ENCODE measurements around the gene NECTIN1.
A peak's percentile ranks its signal among the peaks of the same experiment; 100 is the strongest.

NECTIN1 gene

DNA sequence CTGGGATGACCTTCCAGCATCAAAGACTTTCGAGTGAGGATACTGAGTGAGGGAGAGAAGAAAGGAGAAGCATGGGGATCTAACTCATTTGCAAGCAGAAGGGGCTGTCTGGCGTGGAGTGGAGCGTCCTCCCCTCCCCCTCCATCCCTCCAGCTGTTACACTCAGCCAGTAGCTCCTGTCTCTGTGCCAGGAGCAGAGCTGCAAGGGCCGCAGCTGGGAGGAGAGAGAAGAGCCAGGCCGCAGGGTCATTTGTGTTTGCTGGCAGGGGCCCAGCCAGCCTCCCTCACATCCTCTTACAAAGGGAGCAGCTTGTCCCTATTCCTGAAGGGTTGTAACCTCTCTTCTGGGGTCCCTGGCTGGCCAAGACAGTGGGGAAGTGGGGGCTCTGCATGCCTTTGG is 57.9 kb downstream of the NECTIN1 start:
- H3K9ac ChIP-seq (ENCODE audit: low read length), result no peak overlapping the region
- no peak for TF ChIP-seq EZH2phosphoT487 (conservative IDR thresholded peaks at IDR 0.05; ENCODE audit: low read length)
- TF ChIP-seq, protein P1, sequence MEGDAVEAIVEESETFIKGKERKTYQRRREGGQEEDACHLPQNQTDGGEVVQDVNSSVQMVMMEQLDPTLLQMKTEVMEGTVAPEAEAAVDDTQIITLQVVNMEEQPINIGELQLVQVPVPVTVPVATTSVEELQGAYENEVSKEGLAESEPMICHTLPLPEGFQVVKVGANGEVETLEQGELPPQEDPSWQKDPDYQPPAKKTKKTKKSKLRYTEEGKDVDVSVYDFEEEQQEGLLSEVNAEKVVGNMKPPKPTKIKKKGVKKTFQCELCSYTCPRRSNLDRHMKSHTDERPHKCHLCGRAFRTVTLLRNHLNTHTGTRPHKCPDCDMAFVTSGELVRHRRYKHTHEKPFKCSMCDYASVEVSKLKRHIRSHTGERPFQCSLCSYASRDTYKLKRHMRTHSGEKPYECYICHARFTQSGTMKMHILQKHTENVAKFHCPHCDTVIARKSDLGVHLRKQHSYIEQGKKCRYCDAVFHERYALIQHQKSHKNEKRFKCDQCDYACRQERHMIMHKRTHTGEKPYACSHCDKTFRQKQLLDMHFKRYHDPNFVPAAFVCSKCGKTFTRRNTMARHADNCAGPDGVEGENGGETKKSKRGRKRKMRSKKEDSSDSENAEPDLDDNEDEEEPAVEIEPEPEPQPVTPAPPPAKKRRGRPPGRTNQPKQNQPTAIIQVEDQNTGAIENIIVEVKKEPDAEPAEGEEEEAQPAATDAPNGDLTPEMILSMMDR (IDR thresholded peaks at IDR 0.05; ENCODE audit: insufficient read depth, low read length, poor library complexity, severe bottlenecking), result no peak
- peak overlapping the region; percentile 98 for H3K27ac ChIP-seq (ENCODE audit: low read depth, low read length)
- peaks cover 22% of the 10 kb centered on the region for H3F3A ChIP-seq (ENCODE audit: insufficient read depth)
- H3K4me3 ChIP-seq (ENCODE audit: insufficient read depth, low read length, poor library complexity, severe bottlenecking), result no peak overlapping the region
- H3K27me3 ChIP-seq (ENCODE audit: low read length), result no peaks in the 10 kb centered on the region
- no peaks in the 10 kb centered on the region for H4K20me1 ChIP-seq (ENCODE audit: low read depth, low read length)
- no peaks in the 10 kb centered on the region for H3K9me3 ChIP-seq (ENCODE audit: insufficient read depth, low read length)
- H3K4me2 ChIP-seq (ENCODE audit: low read depth, low read length, poor library complexity, severe bottlenecking), result no peak overlapping the region
- no peaks in the 10 kb centered on the region for H3K36me3 ChIP-seq (ENCODE audit: low read length)
- H2AFZ ChIP-seq (ENCODE audit: low read depth, low read length, severe bottlenecking), result no peak overlapping the region
- H3K79me2 ChIP-seq (ENCODE audit: insufficient read depth, low read length), result no peaks in the 10 kb centered on the region
- H3K9me2 ChIP-seq (replicated peaks; ENCODE audit: insufficient read depth, low read length), result no peaks in the 10 kb centered on the region

DNA sequence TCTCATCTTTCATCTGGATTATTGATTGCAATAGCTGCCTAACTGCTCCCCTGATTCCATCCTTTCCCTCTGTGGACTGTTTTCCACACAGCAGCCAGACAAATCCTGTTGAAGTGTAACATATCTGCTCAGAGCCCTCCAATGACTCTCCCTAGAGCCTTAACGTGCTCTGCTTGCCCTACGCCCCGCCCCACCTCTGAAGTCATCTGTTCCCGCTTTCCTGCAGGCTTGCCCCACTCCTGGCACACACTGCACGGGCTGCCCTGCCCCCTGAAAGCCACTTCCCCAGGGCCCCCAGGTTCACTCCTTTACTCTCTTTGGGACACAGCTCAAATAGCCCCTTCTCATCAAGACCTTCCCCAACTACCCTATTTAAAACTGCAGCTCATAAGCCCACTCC is 59.5 kb downstream of the NECTIN1 start:
- TF ChIP-seq EZH2phosphoT487 (conservative IDR thresholded peaks at IDR 0.05; ENCODE audit: low read length), result no peak
- TF ChIP-seq, protein P1 (IDR thresholded peaks at IDR 0.05; ENCODE audit: insufficient read depth, low read length, poor library complexity, severe bottlenecking), result no peak
- no peaks in the 10 kb centered on the region for H4K20me1 ChIP-seq (ENCODE audit: low read depth, low read length)
- H3K9me2 ChIP-seq (replicated peaks; ENCODE audit: insufficient read depth, low read length), result no peaks in the 10 kb centered on the region
- H3F3A ChIP-seq (ENCODE audit: insufficient read depth), result peaks cover 11% of the 10 kb centered on the region
- no peak overlapping the region for H3K4me3 ChIP-seq (ENCODE audit: insufficient read depth, low read length, poor library complexity, severe bottlenecking)
- no peak overlapping the region for H3K9ac ChIP-seq (ENCODE audit: low read length)
- H2AFZ ChIP-seq (ENCODE audit: low read depth, low read length, severe bottlenecking), result no peak overlapping the region
- H3K4me2 ChIP-seq (ENCODE audit: low read depth, low read length, poor library complexity, severe bottlenecking), result no peak overlapping the region
- H3K27ac ChIP-seq (ENCODE audit: low read depth, low read length), result no peak overlapping the region
- H3K79me2 ChIP-seq (ENCODE audit: insufficient read depth, low read length), result no peaks in the 10 kb centered on the region
- no peaks in the 10 kb centered on the region for H3K9me3 ChIP-seq (ENCODE audit: insufficient read depth, low read length)
- H3K27me3 ChIP-seq (ENCODE audit: low read length), result no peaks in the 10 kb centered on the region
- H3K36me3 ChIP-seq (ENCODE audit: low read length), result no peaks in the 10 kb centered on the region

DNA sequence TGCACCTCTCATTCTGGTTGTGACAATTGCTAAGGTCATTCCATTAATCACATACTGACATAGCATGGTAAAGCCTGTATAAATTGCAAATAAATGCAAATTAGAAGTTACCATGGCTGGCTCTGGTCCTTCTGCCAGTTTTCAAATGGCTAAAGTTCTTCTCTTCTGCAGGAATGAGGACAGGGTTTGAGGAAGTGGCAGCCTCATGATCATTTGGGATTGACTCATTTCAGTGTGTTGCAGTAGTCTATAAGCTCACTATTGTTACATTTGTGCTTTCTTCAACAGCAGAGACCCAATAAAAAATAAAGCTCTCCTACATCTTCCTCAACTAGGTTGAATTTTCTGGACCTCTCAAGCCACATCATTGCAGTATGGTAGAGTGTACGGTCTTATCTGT is 60.3 kb downstream of the NECTIN1 start:
- TF ChIP-seq, protein P1 (IDR thresholded peaks at IDR 0.05; ENCODE audit: insufficient read depth, low read length, poor library complexity, severe bottlenecking), result no peak
- no peak for TF ChIP-seq EZH2phosphoT487 (conservative IDR thresholded peaks at IDR 0.05; ENCODE audit: low read length)

More for the DNA sequence above, 60.3 kb downstream of the NECTIN1 start:
- Histone ChIP-seq H3K27ac (ENCODE audit: low read depth, low read length) (no peak overlapping the region), H3K9ac (ENCODE audit: low read length) (no peak overlapping the region), H3K36me3 (ENCODE audit: low read length) (no peaks in the 10 kb centered on the region), H3K9me3 (ENCODE audit: insufficient read depth, low read length) (no peaks in the 10 kb centered on the region), H4K20me1 (ENCODE audit: low read depth, low read length) (no peaks in the 10 kb centered on the region), H3K79me2 (ENCODE audit: insufficient read depth, low read length) (no peaks in the 10 kb centered on the region), H3K4me3 (ENCODE audit: insufficient read depth, low read length, poor library complexity, severe bottlenecking) (no peak overlapping the region), H3K9me2 (replicated peaks; ENCODE audit: insufficient read depth, low read length) (no peaks in the 10 kb centered on the region), H3K27me3 (ENCODE audit: low read length) (no peaks in the 10 kb centered on the region), H3K4me2 (ENCODE audit: low read depth, low read length, poor library complexity, severe bottlenecking) (no peak overlapping the region), H3F3A (ENCODE audit: insufficient read depth) (peaks cover 6% of the 10 kb centered on the region), H2AFZ (ENCODE audit: low read depth, low read length, severe bottlenecking) (no peak overlapping the region)
